GM21825 (cell line): Measurements from ENCODE around the gene SLC32A1.

Experiments
- ATAC-seq: cut with Tn5 transposase; IDR thresholded peaks from one replicate; pipeline ENCODE4 v1.9.1; 2021; ENCODE audit warnings: mild to moderate bottlenecking, moderate library complexity; ENCODE audit not compliant: unreplicated experiment

Gene SLC32A1

GRCh38 chr20:38723848-38724625 is at the start of gene SLC32A1:
Gene SLC32A1 (plus strand): TSS chr20:38724486. CDS start chr20:38724725, 239 bp downstream.
- ATAC-seq = no peak

- ATAC-seq = no peak
These were observed 49.5 kb upstream of the SLC32A1 start for GRCh38 chr20:38674765-38675133.

GRCh38 chr20:38676576-38676975 is 47.7 kb upstream of the SLC32A1 start:
- ATAC-seq = no peak

GRCh38 chr20:38680500-38681306 is 43.6 kb upstream of the SLC32A1 start:
- no peak for ATAC-seq

- ATAC-seq = no peak
These were observed 39.0 kb upstream of the SLC32A1 start for GRCh38 chr20:38685271-38685670.

GRCh38 chr20:38685853-38686473 is 38.3 kb upstream of the SLC32A1 start:
- no peak for ATAC-seq

GRCh38 chr20:38692436-38693411 is 31.6 kb upstream of the SLC32A1 start:
- ATAC-seq = no peak

GRCh38 chr20:38697306-38697705 is 27.0 kb upstream of the SLC32A1 start:
- ATAC-seq = no peak

GRCh38 chr20:38698541-38698940 is 25.7 kb upstream of the SLC32A1 start:
- no peak for ATAC-seq

GRCh38 chr20:38700141-38700540 is 24.1 kb upstream of the SLC32A1 start:
- no peak for ATAC-seq

GRCh38 chr20:38700926-38701325 is 23.4 kb upstream of the SLC32A1 start:
- ATAC-seq = no peak

GRCh38 chr20:38703526-38703925 is 20.8 kb upstream of the SLC32A1 start:
- no peak for ATAC-seq

GRCh38 chr20:38704136-38704535 is 20.1 kb upstream of the SLC32A1 start:
- no peak for ATAC-seq

GRCh38 chr20:38706509-38706908 is 17.8 kb upstream of the SLC32A1 start:
- ATAC-seq = no peak

- ATAC-seq = no peak
These were observed 10.0 kb upstream of the SLC32A1 start for GRCh38 chr20:38714308-38714707.

- ATAC-seq = no peak
These were observed 8.6 kb upstream of the SLC32A1 start for GRCh38 chr20:38715646-38716045.

- no peak for ATAC-seq
These were observed 1.6 kb upstream of the SLC32A1 start for GRCh38 chr20:38722683-38723016.

GRCh38 chr20:38723017-38723847 is 1.1 kb upstream of the SLC32A1 start:
- no peak for ATAC-seq

- no peak for ATAC-seq
These were observed 401 bp downstream of the SLC32A1 start for GRCh38 chr20:38724626-38725147.
